ENCODE data around the gene PAQR3.
"Not testable (repeated sequence)": the region's sequence is repeated elsewhere in the genome, so short reads cannot be mapped to it uniquely, and the experiment has no call there.

Gene PAQR3

GRCh38 chr4:78928835-78929234, 10.4 kb downstream of the PAQR3 start:
- DNase-seq (ENCODE audit: low read depth): no peak

GRCh38 chr4:78926826-78927225, 12.4 kb downstream of the PAQR3 start:
- DNase-seq (ENCODE audit: low read depth): no peak

- no peak for DNase-seq (ENCODE audit: low read depth)
These were observed 15.6 kb downstream of the PAQR3 start for GRCh38 chr4:78923464-78924312.

DNA sequence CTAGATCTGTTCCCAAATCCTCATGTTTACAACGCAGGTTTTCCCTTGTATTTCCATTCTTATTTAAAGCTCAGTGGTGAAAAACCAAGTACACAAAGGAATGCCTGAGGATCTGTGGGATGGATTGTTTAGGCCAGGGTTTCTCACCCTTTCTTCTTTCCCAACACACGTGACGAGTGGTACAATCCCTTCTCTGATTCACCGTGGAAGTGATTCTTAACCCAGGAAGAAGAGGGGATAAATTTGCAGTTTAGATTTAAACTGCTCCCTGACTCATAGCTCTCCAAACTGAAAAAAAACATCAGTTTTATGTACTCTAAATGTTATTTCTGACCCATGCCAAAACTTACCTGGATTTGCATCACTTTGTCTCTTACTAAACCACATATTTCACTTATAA, 17.0 kb downstream of the PAQR3 start:
- DNase-seq (ENCODE audit: low read depth): no peak

DNA sequence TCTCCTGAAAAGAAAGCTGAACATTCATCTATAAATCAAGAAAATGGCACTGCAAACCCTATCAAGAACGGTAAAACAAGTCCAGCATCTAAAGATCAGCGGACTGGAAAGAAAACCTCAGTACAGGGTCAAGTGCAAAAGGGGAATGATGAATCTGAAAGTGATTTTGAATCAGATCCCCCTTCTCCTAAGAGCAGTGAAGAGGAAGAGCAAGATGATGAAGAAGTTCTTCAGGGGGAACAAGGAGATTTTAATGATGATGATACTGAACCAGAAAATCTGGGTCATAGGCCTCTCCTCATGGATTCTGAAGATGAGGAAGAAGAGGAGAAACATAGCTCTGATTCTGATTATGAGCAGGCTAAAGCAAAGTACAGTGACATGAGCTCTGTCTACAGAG, 28.6 kb downstream of the PAQR3 start:
- no peak for DNase-seq (ENCODE audit: low read depth)

DNA sequence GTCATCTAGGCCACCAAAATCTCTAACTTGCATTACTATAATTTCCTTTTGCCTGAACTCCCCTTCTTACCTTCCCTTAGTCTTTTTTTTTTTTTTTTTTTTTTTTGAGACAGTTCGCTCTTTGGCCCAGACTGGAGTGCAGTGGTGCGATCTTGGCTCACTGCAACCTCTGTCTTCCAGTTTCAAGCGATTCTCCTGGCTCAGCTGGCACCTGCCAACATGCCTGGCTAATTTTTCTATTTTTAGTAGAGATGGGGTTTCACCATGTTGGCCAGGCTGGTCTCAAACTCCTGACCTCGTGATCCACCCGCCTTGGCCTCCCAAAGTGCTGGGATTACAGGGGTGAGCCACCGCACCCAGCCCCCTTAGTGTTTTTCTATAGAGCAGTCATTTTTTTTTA, 30.3 kb downstream of the PAQR3 start:
- DNase-seq (ENCODE audit: low read depth): not testable (repeated sequence)

GRCh38 chr4:78907638-78908037, 31.6 kb downstream of the PAQR3 start:
- no peak for DNase-seq (ENCODE audit: low read depth)

DNA sequence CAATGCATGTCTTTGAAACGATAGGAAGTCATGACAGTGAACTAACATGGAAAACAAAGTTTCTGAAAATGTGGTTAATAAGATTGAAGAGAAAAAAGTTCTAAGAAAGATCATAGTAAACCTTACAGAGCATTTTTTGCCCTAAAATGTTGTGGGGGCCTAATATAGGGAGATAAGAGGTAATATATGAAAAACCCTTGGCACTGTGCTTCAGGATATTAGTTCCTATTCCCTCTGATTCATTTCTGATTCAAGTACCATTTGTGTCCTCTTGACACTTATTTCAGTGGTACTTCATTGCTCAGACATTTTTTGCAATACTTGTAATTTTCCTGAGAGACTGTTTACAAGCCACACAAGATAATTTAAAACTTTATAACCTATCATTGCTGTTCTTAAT, 35.1 kb downstream of the PAQR3 start:
- no peak for DNase-seq (ENCODE audit: low read depth)

DNA sequence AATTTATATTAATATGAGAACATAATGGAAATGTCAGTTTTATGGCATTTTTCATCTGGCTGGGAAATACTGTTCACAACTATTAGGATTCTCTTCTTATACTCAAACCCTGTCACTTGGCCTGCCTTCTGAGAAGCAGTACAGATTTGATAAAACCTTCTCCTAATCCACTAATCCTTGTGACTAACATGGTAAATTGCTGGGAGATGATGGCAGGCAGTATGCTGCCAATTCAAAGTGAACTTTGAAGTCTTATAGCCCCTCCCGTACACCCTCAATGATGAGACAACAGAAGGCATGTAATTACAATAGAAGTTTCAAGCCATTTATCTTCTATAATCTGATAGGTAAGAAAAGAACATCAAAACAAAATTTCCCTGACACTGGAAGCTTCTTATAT, 36.9 kb downstream of the PAQR3 start:
- no peak for DNase-seq (ENCODE audit: low read depth)

- DNase-seq (ENCODE audit: low read depth): no peak
These were observed 37.4 kb downstream of the PAQR3 start for GRCh38 chr4:78901882-78902281.

DNA sequence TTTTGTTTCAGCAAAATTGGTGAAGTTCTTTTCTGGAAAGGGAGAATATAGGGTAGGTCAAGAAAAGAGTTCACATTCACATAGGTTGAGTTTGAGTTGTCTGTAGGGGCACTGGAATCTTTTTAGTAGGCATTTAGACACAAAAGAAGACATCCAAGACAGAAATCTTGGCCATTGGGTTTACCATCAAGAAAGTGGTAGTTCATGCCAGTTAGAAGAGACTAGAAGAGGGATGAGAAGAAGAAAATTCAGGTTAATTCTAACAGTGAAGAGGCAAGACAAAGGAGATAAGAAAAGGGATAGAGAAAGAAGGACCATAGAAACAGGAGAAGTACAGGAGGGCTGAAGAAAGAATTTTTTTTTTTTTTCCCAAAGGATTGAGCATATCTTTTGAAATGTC, 39.9 kb downstream of the PAQR3 start:
- no peak for DNase-seq (ENCODE audit: low read depth)

DNA sequence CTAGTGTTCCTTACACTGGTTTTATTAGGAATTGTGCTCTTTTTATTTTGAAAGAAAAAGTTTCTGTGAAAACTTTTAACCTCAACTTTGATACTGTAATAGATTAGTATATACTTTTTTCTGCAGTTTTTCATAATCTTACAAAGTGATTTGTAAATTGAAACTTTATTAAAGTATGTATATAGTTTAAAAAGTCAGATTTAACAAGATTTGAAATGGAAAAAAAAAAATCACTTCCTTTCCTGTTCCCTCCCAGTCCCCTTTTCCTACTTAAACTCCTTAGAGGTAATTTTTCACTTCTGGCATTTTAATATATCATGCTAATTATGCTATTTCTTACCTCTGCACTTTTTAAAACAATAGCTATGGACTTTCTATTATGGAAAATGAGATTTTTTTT, 49.3 kb downstream of the PAQR3 start:
- no peak for DNase-seq (ENCODE audit: low read depth)

- DNase-seq (ENCODE audit: low read depth): no peak
These were observed 53.6 kb downstream of the PAQR3 start for GRCh38 chr4:78885598-78885997.

- no peak for DNase-seq (ENCODE audit: low read depth)
These were observed 58.3 kb downstream of the PAQR3 start for GRCh38 chr4:78880874-78881492.

DNA sequence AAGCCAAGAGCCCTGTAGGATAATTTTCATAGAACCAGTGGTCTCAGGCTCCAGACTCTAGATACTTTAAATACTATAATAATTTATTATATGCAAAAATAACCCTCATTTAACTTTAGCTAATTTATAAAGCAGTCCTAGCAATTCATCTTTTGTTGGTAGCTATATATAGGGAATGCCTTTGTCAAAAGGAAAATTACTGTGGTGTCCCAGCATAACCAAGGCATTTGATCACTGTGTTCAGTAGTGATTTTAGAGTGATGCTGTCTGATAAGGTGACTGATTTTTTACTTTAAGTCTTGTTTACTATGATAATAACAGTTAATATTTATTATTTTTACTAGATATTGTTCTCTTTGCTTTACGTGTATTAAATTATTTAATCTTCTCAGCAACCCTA, 61.2 kb downstream of the PAQR3 start:
- DNase-seq (ENCODE audit: low read depth): no peak

- DNase-seq (ENCODE audit: low read depth): no peak
These were observed 62.5 kb downstream of the PAQR3 start for GRCh38 chr4:78876568-78877320.

- no peak for DNase-seq (ENCODE audit: low read depth)
These were observed 69.2 kb downstream of the PAQR3 start for GRCh38 chr4:78870056-78870455.

DNA sequence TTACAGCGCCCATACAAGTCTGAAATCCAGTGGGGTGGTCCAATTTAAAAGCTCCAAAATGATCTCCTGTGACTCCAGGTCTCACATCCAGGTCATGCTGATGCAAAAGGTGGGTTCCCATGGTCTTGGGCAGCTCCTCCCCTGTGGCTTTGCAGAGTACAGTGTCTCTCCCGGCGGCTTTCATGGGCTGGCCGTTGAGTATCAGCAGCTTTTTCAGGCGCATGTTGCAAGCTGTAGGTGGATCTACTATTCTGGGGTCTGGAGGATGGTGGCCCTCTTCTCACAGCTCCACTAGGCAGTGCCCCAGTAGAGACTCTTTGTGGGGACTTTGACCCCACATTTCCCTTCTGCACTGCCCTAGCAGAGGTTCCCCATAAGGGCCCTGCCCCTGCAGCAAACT, 70.5 kb downstream of the PAQR3 start:
- not testable (repeated sequence) for DNase-seq (ENCODE audit: low read depth)

GRCh38 chr4:78865451-78865850, 73.8 kb downstream of the PAQR3 start:
- DNase-seq (ENCODE audit: low read depth): no peak

GRCh38 chr4:78864405-78865024, 74.7 kb downstream of the PAQR3 start:
- DNase-seq (ENCODE audit: low read depth): peak; percentile 51

- DNase-seq (ENCODE audit: low read depth): no peak
These were observed 75.2 kb downstream of the PAQR3 start for GRCh38 chr4:78863991-78864390.

DNA sequence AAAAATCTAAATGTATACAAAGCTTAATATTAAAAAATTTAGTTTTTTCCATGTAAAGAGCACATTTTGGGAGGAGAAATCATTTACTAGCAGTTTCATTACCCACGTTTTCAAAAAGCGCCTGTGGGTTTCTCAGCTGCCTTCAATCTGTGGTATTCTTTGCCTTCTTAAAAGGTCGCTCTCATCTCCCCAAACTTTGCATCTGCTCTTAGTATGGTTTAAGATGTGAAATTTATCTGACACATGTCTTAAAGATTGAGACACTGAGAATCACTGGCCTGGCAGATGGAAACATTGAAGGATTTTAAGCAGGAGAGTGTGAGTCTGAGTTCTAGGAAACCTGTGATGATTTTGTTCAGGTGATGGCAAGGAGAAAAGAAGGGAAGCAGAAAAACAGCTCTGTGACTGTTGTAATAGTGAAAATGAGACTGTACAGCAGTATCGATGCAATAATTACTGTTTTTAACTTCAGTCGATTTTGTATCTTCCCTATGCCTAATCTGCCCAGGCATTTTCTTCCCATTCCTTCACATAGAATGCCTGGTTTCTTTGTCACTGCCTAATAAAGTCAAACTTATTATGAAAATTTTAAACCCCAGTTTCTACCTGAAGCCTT, 75.9 kb downstream of the PAQR3 start:
- no peak for DNase-seq (ENCODE audit: low read depth)
